CD4-positive, alpha-beta T cell treated with Interleukin-17A for 4 hours (primary cell): ENCODE results near the gene PDCD7.

Experiments
- DNase-seq: peaks from one replicate; pipeline ENCODE4 v3.0.0-alpha.2; 2020; ENCODE audit warnings: mixed read lengths

PDCD7 gene

DNA sequence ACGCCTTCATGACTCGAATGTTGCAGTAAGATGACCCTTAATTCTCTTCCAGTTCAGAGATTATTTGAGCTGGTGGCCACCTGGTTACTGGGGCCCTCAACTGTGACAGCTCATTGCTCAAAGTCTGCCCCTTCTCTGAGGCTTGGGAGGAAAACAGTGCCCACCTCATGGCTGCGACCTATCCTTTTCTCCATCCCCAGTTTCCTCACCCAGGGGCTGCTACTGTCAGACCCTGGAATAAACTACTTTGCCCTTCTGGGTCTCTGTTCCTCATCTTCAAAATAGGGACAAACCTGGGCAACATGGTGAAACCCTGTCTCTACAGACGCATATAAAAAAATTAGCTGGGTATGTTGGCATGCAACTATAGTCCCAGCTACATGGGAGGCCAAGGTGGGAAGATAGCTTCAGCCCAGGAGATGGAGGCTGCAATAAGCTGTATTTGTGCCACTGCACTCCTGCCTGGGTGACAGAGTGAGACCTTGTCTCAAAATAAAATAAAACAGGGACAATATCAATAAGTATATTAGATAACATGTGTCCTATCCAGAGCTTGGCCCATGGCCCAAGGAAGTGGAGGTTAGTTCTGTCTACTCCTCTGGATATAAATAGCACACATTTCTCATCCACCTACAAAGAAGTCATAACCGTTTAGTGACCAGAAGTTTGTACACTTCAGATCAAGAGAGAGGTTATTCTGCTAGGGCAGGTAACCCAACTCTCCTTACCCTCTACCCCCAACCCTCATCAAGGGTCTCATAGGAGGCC lies 63.6 kb downstream of the PDCD7 start:
- DNase-seq = no peak

GRCh38 chr15:65069179-65069578 lies 64.4 kb downstream of the PDCD7 start:
- no peak for DNase-seq

GRCh38 chr15:65068403-65068788 lies 65.2 kb downstream of the PDCD7 start:
- DNase-seq = no peak

- no peak for DNase-seq
Observed at GRCh38 chr15:65067645-65068402, 65.8 kb downstream of the PDCD7 start, which contains the start of gene RASL12. RASL12 (minus strand) TSS chr15:65067991; CDS start chr15:65067835, 156 bp downstream.
